T-helper 2 cell treated with Interferon-gamma antibody and Interleukin-4, amounts not matched to agents 100 ng/mL and 5 ng/mL, for 36 hours (primary cell): ENCODE results near the gene ZNHIT1. TPM values are rescaled to one million over a fixed set of nuclear protein-coding genes. Genes with fewer than 3 reads are reported as not detected.
"Not testable (repeated sequence)": the region's sequence is repeated elsewhere in the genome, so short reads cannot be mapped to it uniquely, and the experiment has no call there.

ENCODE experiments used
- intact Hi-C: fragments of 100-400 bp; cut with micrococcal nuclease; formaldehyde crosslinking; loops from one replicate; pipeline ENCODE4 v1.15.1; 2023
- total RNA-seq: library from RNA; stranded (reverse); gene quantifications from 2 replicates; pipeline ENCODE4 v1.2.3, GENCODE V29; 2022

Gene ZNHIT1
- total RNA-seq, 1 donor from 2014 or later = 66.8 TPM

- intact Hi-C loops = no loop called here
Observed at GRCh38 chr7:101239191-101239950, 21.4 kb downstream of the ZNHIT1 start.

DNA sequence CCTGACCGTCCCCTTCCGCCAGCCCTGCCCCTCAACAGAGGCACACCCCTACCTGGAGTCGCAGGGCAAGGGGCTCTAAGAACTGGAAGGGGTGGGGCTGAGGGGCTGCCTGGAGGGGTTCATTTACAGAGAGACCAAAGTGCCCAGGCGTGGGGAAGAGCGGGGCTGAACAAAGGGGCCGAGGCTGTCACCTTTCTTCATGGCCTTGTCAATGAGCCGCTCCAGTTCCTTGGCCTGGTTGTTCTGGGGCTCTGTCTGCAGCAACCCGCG, 21.9 kb downstream of the ZNHIT1 start:
- intact Hi-C loops = loop anchor here (5.0 to 10.0 kb wide), 2 partner anchors 73 to 355 kb away; partner anchors contain the start of genes UFSP1 and VGF

GRCh38 chr7:101240226-101241014, 22.5 kb downstream of the ZNHIT1 start:
- intact Hi-C loops = loop anchor here (5.0 to 10.0 kb wide), 2 partner anchors 73 to 356 kb away; partner anchors contain the start of genes UFSP1 and VGF

DNA sequence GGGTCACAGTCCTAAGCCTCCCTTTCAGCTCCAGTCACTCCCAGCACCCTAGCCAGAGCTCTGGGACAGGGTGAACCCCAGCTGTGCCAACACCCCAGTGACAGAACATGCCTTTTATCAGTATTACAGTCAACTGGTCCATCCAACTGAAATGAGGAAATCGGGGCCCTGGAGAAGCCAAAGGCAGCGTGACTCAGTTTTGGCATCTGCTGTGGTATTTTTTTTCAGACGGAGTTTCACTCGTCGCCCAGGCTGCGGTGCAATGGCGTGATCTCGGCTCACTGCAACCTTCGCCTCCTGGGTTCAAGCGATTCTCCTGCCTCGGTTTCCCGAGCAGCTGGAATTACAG, 23.0 kb downstream of the ZNHIT1 start:
- intact Hi-C loops = loop anchor here (5.0 to 10.0 kb wide), 2 partner anchors 74 to 356 kb away; partner anchors contain the start of genes UFSP1 and VGF

DNA sequence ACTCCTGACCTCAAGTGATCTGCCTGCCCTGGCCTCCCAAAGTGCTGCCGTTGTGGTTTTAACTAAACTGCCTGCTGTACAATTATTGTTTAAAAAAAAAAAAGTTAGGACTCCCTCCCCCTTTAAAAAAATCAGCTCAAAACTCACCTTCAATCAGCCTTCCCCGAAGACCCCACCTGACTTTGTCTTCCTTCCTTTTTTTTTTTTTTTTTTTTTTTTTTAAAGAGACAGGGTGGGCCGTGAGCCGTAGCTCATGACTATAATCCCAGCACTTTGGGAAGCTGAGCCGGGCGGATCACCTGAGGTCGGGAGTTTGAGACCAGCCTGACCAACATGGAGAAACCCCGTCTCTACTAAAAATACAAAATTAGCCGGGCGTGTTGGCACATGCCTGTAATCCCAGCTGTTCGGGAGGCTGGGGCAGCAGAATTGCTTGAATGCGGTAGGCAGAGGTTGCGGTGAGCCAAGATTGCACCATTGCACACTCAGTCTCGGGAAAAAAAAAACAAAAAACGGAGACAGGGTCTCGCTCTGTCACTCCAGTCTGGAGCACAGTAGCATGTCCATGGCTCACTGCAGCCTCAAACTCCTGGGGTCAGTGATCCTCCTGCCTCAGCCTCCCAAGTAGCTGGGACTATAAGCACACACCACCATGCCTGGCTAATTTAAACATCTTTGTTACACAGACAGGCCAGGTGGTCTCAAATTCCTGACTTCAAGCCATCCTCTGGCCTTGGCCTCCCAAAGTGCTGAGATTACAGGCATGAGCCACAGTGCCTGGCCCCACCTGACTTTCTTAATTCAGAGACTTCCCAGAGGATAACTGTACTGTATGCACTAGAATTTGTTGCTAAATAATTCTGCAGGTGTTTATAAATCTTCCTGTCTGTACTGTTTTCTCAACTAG, 23.7 kb downstream of the ZNHIT1 start:
- intact Hi-C loops = loop anchor here (5.0 to 10.0 kb wide), 2 partner anchors 74 to 357 kb away; partner anchors contain the start of genes UFSP1 and VGF

DNA sequence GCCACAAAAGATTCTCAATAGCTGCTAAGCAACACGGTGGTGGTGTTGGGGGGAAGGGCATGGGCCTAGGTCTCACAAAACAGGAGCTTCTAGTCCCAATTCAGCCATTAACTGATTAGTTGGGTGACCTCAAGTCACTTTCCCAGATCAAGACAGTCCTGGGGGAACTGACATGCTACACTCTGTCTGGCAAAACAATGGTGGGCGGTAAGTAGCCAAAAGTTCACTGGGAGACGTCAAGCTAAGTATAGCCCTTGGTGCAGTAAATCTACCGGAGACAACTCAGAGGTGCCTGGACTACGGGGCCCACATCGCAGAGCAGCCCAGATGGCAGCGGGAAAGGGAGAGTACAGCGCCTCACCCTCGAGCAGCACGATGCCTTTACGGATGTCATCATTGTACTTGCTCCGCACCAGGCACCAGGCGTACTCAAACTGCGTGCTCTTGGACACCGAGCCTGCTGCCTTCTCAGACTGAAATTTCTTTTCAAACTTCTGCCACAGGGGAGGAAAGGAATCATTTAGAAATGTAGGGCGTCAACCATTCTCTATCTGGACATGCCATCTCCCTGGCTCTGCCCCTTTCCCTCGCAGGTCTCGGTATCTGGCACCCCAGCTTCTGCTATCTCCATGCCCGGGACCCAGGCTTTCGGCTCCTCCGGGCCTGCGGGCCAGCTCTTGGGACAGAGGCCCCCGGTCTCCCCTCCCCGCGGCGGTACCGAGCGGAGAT, 25.8 kb downstream of the ZNHIT1 start:
- intact Hi-C loops = loop anchor here (1.0 to 10.0 kb wide), 5 partner anchors 8 to 359 kb away; partner anchors contain the start of genes UFSP1, VGF and ZNHIT1

- intact Hi-C loops = loop anchor here (1.0 to 10.0 kb wide), 5 partner anchors 8 to 360 kb away; partner anchors contain the start of genes UFSP1, VGF and ZNHIT1
Observed at GRCh38 chr7:101244375-101245146, 26.6 kb downstream of the ZNHIT1 start, which contains the start of gene FIS1. Gene FIS1 (minus strand): TSS chr7:101245081. CDS start chr7:101245004, 77 bp downstream.

GRCh38 chr7:101245147-101245668, 27.2 kb downstream of the ZNHIT1 start:
- intact Hi-C loops = loop anchor here (2.0 to 10.0 kb wide), 2 partner anchors 100 to 360 kb away; partner anchors contain the start of gene UFSP1

DNA sequence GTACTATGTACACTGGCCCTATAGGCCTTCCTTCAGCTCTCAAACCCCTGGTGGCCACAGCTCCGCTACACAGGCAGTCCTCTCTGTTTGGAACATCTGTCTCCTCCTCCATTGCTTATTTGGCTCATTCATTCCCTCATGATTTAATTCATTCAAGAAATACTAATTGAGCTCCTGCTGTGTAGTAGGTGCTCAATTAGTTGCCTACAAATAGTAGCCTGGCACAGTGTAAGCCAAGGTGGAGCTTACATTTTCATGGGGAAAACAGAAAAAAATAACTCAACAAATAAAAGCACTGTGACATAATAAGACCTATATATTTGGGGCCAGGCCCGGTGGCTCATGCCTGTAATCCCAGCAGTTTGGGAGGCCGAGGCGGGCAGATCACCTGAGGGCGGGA, 30.3 kb downstream of the ZNHIT1 start:
- intact Hi-C loops = loop anchor here (10.0 kb wide), 1 partner anchor 363 kb away; the partner anchor contains the start of gene UFSP1

DNA sequence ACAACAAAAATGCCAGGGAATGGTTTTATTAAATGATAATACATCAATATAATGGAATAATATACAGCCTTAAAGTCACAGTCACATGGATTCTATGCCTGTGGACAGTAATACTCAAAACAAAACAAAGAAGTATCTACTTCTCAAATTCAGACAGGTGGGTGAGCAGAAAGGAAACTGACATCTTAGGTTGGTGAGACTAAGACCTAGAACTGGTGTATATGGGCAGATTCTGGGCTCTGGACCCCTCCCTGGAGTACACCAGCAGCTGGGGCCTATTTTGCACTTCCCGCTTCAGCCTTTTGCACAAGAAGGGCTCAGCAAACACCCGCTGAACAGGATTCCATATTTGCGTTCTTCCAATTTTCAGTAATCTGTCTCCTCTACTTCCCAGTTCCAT, 32.4 kb downstream of the ZNHIT1 start:
- intact Hi-C loops = no loop called here

DNA sequence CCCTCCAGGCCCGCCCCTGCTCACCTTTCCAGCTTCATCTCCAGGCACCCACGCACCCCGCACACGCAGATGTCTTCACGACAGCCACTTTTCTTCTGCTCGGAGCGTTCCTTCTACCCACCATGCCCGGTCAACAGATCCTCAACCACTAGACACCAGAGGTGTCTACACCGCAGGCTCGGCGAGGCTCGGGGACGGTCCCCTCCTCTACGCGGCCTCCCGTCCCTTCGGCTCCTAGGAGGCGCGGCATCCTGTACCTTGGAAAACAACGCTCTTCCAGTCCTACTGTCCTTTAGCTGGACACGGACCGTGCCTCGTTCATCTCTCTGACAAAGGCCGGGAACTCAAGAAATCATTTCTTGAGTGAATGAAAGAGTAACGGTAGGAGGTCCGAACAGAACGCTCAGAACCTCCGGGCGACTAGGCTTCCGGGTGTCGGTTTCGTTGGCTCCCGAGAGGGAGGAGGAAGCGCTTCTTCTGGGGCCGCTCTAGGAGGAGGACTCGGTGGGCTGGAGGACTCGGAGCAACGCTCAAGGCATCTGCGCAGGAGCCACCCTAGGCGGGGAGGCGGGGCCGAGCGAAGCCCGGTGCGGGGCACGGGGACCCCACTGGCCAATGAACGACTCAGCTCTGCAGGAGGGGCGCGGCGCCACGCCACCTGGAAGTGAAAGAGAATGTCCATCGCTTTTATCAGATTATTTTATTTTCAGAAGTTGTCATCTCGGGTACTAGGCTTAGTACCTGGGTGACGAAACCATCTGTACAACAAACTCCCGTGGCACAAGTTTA, 34.1 kb downstream of the ZNHIT1 start:
- intact Hi-C loops = loop anchor here (1.0 to 2.0 kb wide), 3 partner anchors 8 to 34 kb away; partner anchors contain the start of gene ZNHIT1

DNA sequence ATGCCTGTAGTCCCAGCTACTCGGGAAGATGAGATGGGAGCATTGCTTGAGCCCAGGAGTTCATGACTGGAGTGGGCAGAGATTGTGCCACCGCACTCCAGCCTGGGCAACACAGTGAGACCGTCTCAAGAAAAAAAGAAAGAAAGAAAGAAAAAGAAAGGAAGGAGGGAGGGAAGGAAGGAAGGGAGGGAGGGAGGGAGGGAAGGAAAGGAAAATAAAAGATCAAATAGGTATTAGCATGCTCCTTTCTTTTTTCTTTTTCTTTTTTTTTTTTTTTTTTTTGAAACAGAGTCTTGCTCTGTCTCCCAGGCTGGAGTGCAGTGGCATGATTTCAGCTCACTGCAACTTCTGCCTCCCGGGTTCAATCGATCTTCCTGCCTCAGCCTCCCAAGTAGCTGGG, 35.2 kb downstream of the ZNHIT1 start:
- intact Hi-C loops = loop anchor here (2.0 kb wide), 1 partner anchor 30 kb away; no protein-coding TSS in a partner anchor

GRCh38 chr7:101255796-101256195, 37.8 kb downstream of the ZNHIT1 start:
- intact Hi-C loops = no loop called here

GRCh38 chr7:101258243-101258731, 40.3 kb downstream of the ZNHIT1 start:
- intact Hi-C loops = no loop called here

DNA sequence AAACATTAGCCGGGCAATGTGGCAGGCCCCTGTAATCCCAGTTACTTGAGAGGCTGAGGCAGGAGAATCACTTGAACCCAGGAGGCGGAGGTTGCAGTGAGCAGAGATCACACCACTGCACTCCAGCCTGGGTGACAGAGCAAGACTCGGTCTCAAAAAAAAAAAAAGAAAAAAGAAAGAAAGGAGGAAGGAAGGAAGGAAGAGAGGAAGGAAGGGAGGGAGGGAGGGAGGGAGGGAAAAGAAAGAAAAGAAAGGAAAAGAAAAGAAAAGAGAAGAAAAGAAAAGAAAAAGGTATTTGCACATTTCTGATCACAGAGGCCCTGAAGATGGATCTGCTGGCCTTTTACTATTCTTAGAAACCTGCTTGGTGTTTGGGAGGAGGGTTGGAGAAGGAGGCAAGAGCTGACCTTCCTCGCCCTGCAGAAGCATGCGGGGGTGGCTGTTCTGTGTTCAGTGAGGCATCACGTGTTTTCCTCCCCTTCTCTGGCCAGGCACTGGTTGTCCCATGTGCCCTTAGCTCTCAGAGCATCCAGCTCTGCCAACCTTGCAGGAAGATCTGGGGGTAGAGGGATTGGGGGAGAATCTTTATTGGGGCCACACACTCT, 46.2 kb downstream of the ZNHIT1 start:
- intact Hi-C loops = not testable (repeated sequence)

- intact Hi-C loops = no loop called here
Observed at GRCh38 chr7:101265622-101266516, 47.9 kb downstream of the ZNHIT1 start.

DNA sequence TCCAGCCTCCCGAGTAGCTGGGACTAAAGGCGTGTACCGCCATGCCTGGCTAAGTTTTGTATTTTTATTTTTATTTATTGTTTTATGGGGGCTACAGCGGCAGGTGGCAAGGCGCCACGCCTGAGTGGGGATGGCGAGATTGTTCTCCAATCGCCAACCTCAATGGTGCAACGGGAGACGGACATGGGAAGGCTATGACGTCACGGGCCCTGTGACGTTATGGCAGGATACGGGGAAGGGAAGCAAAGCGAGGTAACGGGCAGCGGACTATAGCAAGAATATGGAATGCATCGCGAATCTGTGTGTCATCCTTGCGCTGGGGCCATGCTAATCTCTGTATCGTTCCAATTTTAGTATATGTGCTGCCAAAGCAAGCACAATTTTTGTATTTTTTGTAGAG, 51.7 kb downstream of the ZNHIT1 start:
- intact Hi-C loops = no loop called here
